K562 (cell line): Measurements from ENCODE around the gene FTO. TPM values are rescaled to one million over a fixed set of nuclear protein-coding genes. Genes with fewer than 3 reads are reported as not detected.

ENCODE experiments used
- ATAC-seq: fragments of 200-7000 bp; cut with Tn5 transposase; 3 replicates; pipeline ENCODE4 v1.9.1; 2020; ENCODE audit warnings: moderate library complexity
- BruUV-seq: library from RNA; stranded (reverse); fragments of 400-500 nt; replicated peaks from 2 replicates; lab custom pipeline; 2021; lab: Mats Ljungman, UMichigan
- CTCF ChIA-PET: fragments of 300-600 bp; formaldehyde crosslinking; extraction: SDS; loops from one replicate; lab custom pipeline; 2021; ENCODE audit warnings: low intra/inter-chr PET ratio; lab: Yijun Ruan, JAX
- POLR2A ChIA-PET: fragments of 300-600, 350-650 bp; sonication (Branson Sonifier 250); formaldehyde crosslinking; extraction: SDS; loops from one replicate; lab custom pipeline; 2021; ENCODE audit warnings: antibody characterized with exemption, inconsistent platforms; lab: Yijun Ruan, JAX
- DNase-seq, 4 experiments: peaks; one replicate each; pipeline versions ENCODE4 v3.0.0 to v3.0.0-alpha.2; 2011 to 2018; ENCODE audit warnings: low spot score in 3 of 4, mixed read lengths in 3 of 4; ENCODE audit errors: extremely low read depth in 1 of 4
- FAIRE-seq: peaks from 2 replicates; lab custom pipeline; 2011; peaks lifted over from hg19 to GRCh38; lab: Jason Lieb, UNC
- H2AFZ ChIP-seq: 2 replicates; pipeline ENCODE4 v1.6.0; 2011; ENCODE audit warnings: low read depth, low read length, control low read depth, inconsistent platforms
- H3K27ac ChIP-seq: fragments of 200-600 bp; 3 replicates; pipeline ENCODE4 v1.8.0; 2011; ENCODE audit warnings: low read depth, mild to moderate bottlenecking, control low read depth, inconsistent platforms, low read length, moderate library complexity, mixed read lengths; ENCODE audit errors: extremely low read depth
- H3K27me3 ChIP-seq, 2 experiments: fragments of 300-600 bp in 1 of 2; 2 replicates in 1 of 2; 3 replicates in 1 of 2; pipeline versions ENCODE4 v1.6.0 to v1.8.0; 2011; ENCODE audit warnings: inconsistent platforms in 2 of 2, low read length in 2 of 2, mild to moderate bottlenecking in 1 of 2, mixed read lengths in 1 of 2, moderate library complexity in 1 of 2; ENCODE audit not compliant: control insufficient read depth in 2 of 2, insufficient read depth in 2 of 2
- H3K36me3 ChIP-seq: fragments of 300-600 bp; 3 replicates; pipeline ENCODE4 v1.8.0; 2011; ENCODE audit warnings: mild to moderate bottlenecking, low read length, inconsistent platforms; ENCODE audit not compliant: control insufficient read depth, insufficient read depth
- H3K4me1 ChIP-seq, 2 experiments: fragments of 200-600 bp in 1 of 2; replicated peaks in 1 of 2; 2 replicates in 1 of 2; 3 replicates in 1 of 2; pipeline versions ENCODE4 v1.5.1 to v1.8.0; 2011; ENCODE audit warnings: inconsistent platforms in 2 of 2, low read length in 2 of 2, mild to moderate bottlenecking in 1 of 2, mixed read lengths in 1 of 2, moderate library complexity in 1 of 2; ENCODE audit not compliant: control insufficient read depth in 2 of 2, insufficient read depth in 2 of 2
- H3K4me2 ChIP-seq: 2 replicates; pipeline ENCODE4 v1.6.1; 2011; ENCODE audit warnings: low read length, control low read depth, inconsistent platforms, mixed read lengths; ENCODE audit not compliant: insufficient read depth
- H3K4me3 ChIP-seq: fragments of 200-600 bp; sonication (generic), shearing (Covaris generic); 2 replicates; pipeline ENCODE4 v1.5.1; 2016; ENCODE audit warnings: control low read depth, inconsistent platforms
- H3K79me2 ChIP-seq: fragments of 200-600 bp; 3 replicates; pipeline ENCODE4 v1.8.0; 2011; ENCODE audit warnings: low read length, inconsistent platforms; ENCODE audit not compliant: control insufficient read depth, insufficient read depth
- H3K9ac ChIP-seq, 2 experiments: 2 replicates each; pipeline versions ENCODE4 v1.6.0 to v1.6.1; 2011; ENCODE audit warnings: low read depth in 2 of 2, low read length in 2 of 2, control low read depth in 1 of 2, inconsistent platforms in 1 of 2, mild to moderate bottlenecking in 1 of 2, mixed read lengths in 1 of 2; ENCODE audit not compliant: insufficient read depth in 1 of 2
- H3K9me1 ChIP-seq: one replicate; pipeline ENCODE4 v1.6.0; 2011; ENCODE audit warnings: inconsistent platforms, mild to moderate bottlenecking, low read length, moderate library complexity; ENCODE audit not compliant: control insufficient read depth, insufficient read depth
- H3K9me3 ChIP-seq: replicated peaks from 2 replicates; pipeline ENCODE4 v1.5.1; 2011; ENCODE audit warnings: low read depth, low read length, inconsistent platforms; ENCODE audit not compliant: control insufficient read depth, insufficient read depth
- H4K20me1 ChIP-seq: replicated peaks from 2 replicates; pipeline ENCODE4 v1.6.1; 2011; ENCODE audit warnings: low read length, inconsistent platforms, mixed read lengths; ENCODE audit not compliant: control insufficient read depth, insufficient read depth
- ARID3B ChIP-seq: fragments of 250-450 bp; sonication (Bioruptor Pico); IDR thresholded peaks from 2 replicates; pipeline ENCODE4 v1.4.0; 2020; ENCODE audit warnings: borderline replicate concordance
- DEAF1 ChIP-seq: fragments of 450-650 bp; formaldehyde crosslinking; IDR thresholded peaks from 2 replicates; pipeline ENCODE4 v1.4.0; 2020; ENCODE audit warnings: mild to moderate bottlenecking, moderate library complexity
- E2F3 ChIP-seq: fragments of 250-450 bp; sonication (Bioruptor Pico); IDR thresholded peaks from 2 replicates; pipeline ENCODE4 v1.4.0; 2020; ENCODE audit warnings: mild to moderate bottlenecking
- GMEB1 ChIP-seq: fragments of 250-450 bp; sonication (Bioruptor Pico); IDR thresholded peaks from 2 replicates; pipeline ENCODE4 v1.4.0; 2020; ENCODE audit warnings: mild to moderate bottlenecking
- POLR2AphosphoS5 ChIP-seq: IDR thresholded peaks from 2 replicates; pipeline ENCODE4 v1.6.1; 2011; ENCODE audit warnings: mild to moderate bottlenecking, low read depth, low read length, moderate library complexity; ENCODE audit not compliant: control insufficient read depth, insufficient read depth
- RFX1 ChIP-seq: fragments of 450-650 bp; IDR thresholded peaks from 2 replicates; pipeline ENCODE4 v1.6.1; 2016; ENCODE audit warnings: mild to moderate bottlenecking, moderate library complexity
- WGBS: fragments of 100-300 bp; shearing (Covaris generic); methylation state at CpG from one replicate; pipeline ENCODE4 v1.1.6; 2016; ENCODE audit warnings: low coverage, mixed read lengths; ENCODE audit not compliant: insufficient coverage; ENCODE audit errors: missing lambda C conversion rate; 5-methylcytosine and 5-hydroxymethylcytosine counted together
- in situ Hi-C: fragments of 300-500 bp; cut with MboI; formaldehyde crosslinking; loops from 4 replicates; pipeline ENCODE4 v1.15.0; 2018; ENCODE audit warnings: inconsistent platforms, mixed read lengths
- intact Hi-C: fragments of 100-400 bp; cut with micrococcal nuclease; formaldehyde crosslinking; loops from 2 replicates; pipeline ENCODE4 v1.14.2; 2022
- polyA plus RNA-seq, 8 experiments: library from polyadenylated mRNA; depleted of rRNA in 4 of 8; stranded (reverse) in 5 of 8; unstranded in 3 of 8; fragments of >200 nt; fragmentation: Nextera tagmentation in 2 of 8; fragmentation: Illumina TruSeq in 1 of 8; extraction: Ambion mirVana in 2 of 8; extraction: Trizol in 1 of 8; gene quantifications; 2 replicates each; pipeline versions ENCODE4 v1.2.1 to v1.2.3, GENCODE V29; 2011 to 2014; ENCODE audit warnings: inconsistent platforms in 1 of 8, missing spikeins in 1 of 8
- total RNA-seq, 7 experiments: library from RNA; depleted of rRNA in 6 of 7; stranded (reverse); fragments of >200 nt in 6 of 7; fragmentation: Illumina TruSeq in 2 of 7; extraction: Trizol in 2 of 7; gene quantifications; 2 replicates each; pipeline versions ENCODE4 v1.2.1 to v1.2.3, GENCODE V29; 2011 to 2021; ENCODE audit warnings: low replicate concordance in 1 of 7

FTO gene
- total and polyA plus RNA-seq, 9 of the 15 experiments (the other 6 are each of a cell fraction or from before 2014, with no cell fraction given), result 11.3 to 27.7 (median 25.5) TPM

- TF ChIP-seq ARID3B, result no peak
- no peak for TF ChIP-seq POLR2AphosphoS5
These were observed 348.3 kb downstream of the FTO start (continued) for GRCh38 chr16:54052271-54052670.

- DNase-seq (no peak), FAIRE-seq (no peak), ATAC-seq (no peak)
- Histone ChIP-seq H3K27me3 (no peaks in the 10 kb centered on the region), H3K4me3 (no peak overlapping the region), H3K4me2 (no peak overlapping the region), H3K79me2 (no peaks in the 10 kb centered on the region), H2AFZ (no peak overlapping the region), H3K4me1 (no peaks in the 10 kb centered on the region), H3K36me3 (no peaks in the 10 kb centered on the region), H4K20me1 (no peaks in the 10 kb centered on the region), H3K9me3 (no peaks in the 10 kb centered on the region), H3K9me1 (no peaks in the 10 kb centered on the region), H3K9ac (no peak overlapping the region), H3K27ac (no peak overlapping the region)
- POLR2A ChIA-PET, result no interaction called here
- BruUV-seq, result no TSS peak
- in situ Hi-C loops, result no loop called here
- TF ChIP-seq E2F3 (no peak), GMEB1 (CRISPR knock-in tag) (no peak), RFX1 (peak; percentile 51), DEAF1 (no peak)
- CTCF ChIA-PET, result no interaction called here
- intact Hi-C loops, result no loop called here
- WGBS, result 26% methylated on average over 16 of the region's 16 CpGs
These were observed 350.2 kb downstream of the FTO start for GRCh38 chr16:54053891-54054820.
